ENCODE data around the gene SNAI1.
"Not testable (repeated sequence)": the region's sequence is repeated elsewhere in the genome, so short reads cannot be mapped to it uniquely, and the experiment has no call there.

The SNAI1 gene

GRCh38 chr20:49987015-49987867 is 4.5 kb downstream of the SNAI1 start:
- no peak for DNase-seq

- no peak for DNase-seq
These were observed 5.3 kb downstream of the SNAI1 start for GRCh38 chr20:49987868-49988690.

GRCh38 chr20:49989234-49990065 is 6.7 kb downstream of the SNAI1 start:
- no peak for DNase-seq

- no peak for DNase-seq
These were observed 7.5 kb downstream of the SNAI1 start for GRCh38 chr20:49990271-49990720.

GRCh38 chr20:49993301-49993751 is 10.5 kb downstream of the SNAI1 start:
- DNase-seq, result no peak

GRCh38 chr20:49995586-49995985 is 12.8 kb downstream of the SNAI1 start:
- DNase-seq, result no peak

- DNase-seq, result not testable (repeated sequence)
These were observed 15.9 kb downstream of the SNAI1 start for GRCh38 chr20:49998478-49999188.

- peak; percentile 67 for DNase-seq
These were observed 16.5 kb downstream of the SNAI1 start for GRCh38 chr20:49999329-49999728.

GRCh38 chr20:50000548-50001222 is 17.9 kb downstream of the SNAI1 start:
- not testable (repeated sequence) for DNase-seq

- DNase-seq, result no peak
These were observed 19.1 kb downstream of the SNAI1 start for GRCh38 chr20:50001784-50002311.

GRCh38 chr20:50003253-50003656 is 20.5 kb downstream of the SNAI1 start:
- no peak for DNase-seq

GRCh38 chr20:50004229-50004628 is 21.4 kb downstream of the SNAI1 start:
- no peak for DNase-seq

GRCh38 chr20:50005471-50005981 is 22.7 kb downstream of the SNAI1 start:
- DNase-seq, result no peak

GRCh38 chr20:50007369-50007768 is 24.6 kb downstream of the SNAI1 start:
- no peak for DNase-seq

- DNase-seq, result no peak
These were observed 25.2 kb downstream of the SNAI1 start for GRCh38 chr20:50008007-50008406.

GRCh38 chr20:50009521-50010454 is 27.0 kb downstream of the SNAI1 start:
- DNase-seq, result no peak

GRCh38 chr20:50011597-50011996 is 28.8 kb downstream of the SNAI1 start:
- not testable (repeated sequence) for DNase-seq

- DNase-seq, result no peak
These were observed 29.8 kb downstream of the SNAI1 start for GRCh38 chr20:50012282-50013263.

GRCh38 chr20:50013976-50014375 is 31.2 kb downstream of the SNAI1 start:
- no peak for DNase-seq

Measured in activated CD4-positive, alpha-beta T cell treated with anti-CD3 and anti-CD28 coated beads for 48 hours (primary cell).